Measurements from ENCODE around the gene C1QTNF12. TPM values are rescaled to one million over a fixed set of nuclear protein-coding genes. Genes with fewer than 3 reads are reported as not detected.

The C1QTNF12 gene
- total RNA-seq, 1 donor from 2014 or later: 1.2 TPM

GRCh38 chr1:1229770-1230169, 16.8 kb downstream of the C1QTNF12 start:
- DNase-seq (ENCODE audit: low read depth): no peak

- no peak for DNase-seq (ENCODE audit: low read depth)
Observed at GRCh38 chr1:1228596-1229321, 17.8 kb downstream of the C1QTNF12 start.

- DNase-seq (ENCODE audit: low read depth): no peak
Observed at GRCh38 chr1:1228187-1228586, 18.3 kb downstream of the C1QTNF12 start.

GRCh38 chr1:1227386-1227785, 19.1 kb downstream of the C1QTNF12 start:
- DNase-seq (ENCODE audit: low read depth): no peak

- DNase-seq (ENCODE audit: low read depth): no peak
Observed at GRCh38 chr1:1226566-1227362, 19.8 kb downstream of the C1QTNF12 start.

- no peak for DNase-seq (ENCODE audit: low read depth)
Observed at GRCh38 chr1:1225913-1226312, 20.6 kb downstream of the C1QTNF12 start.

- DNase-seq (ENCODE audit: low read depth): no peak
Observed at GRCh38 chr1:1225238-1225845, 21.2 kb downstream of the C1QTNF12 start.

- DNase-seq (ENCODE audit: low read depth): no peak
Observed at GRCh38 chr1:1223891-1224290, 22.6 kb downstream of the C1QTNF12 start.

- DNase-seq (ENCODE audit: low read depth): no peak
Observed at GRCh38 chr1:1223321-1223720, 23.2 kb downstream of the C1QTNF12 start.

- no peak for DNase-seq (ENCODE audit: low read depth)
Observed at GRCh38 chr1:1222575-1223225, 23.8 kb downstream of the C1QTNF12 start.

GRCh38 chr1:1221887-1222574, 24.5 kb downstream of the C1QTNF12 start:
- no peak for DNase-seq (ENCODE audit: low read depth)

GRCh38 chr1:1220197-1220596, 26.3 kb downstream of the C1QTNF12 start:
- DNase-seq (ENCODE audit: low read depth): no peak

GRCh38 chr1:1219341-1219740, 27.2 kb downstream of the C1QTNF12 start:
- DNase-seq (ENCODE audit: low read depth): no peak

- no peak for DNase-seq (ENCODE audit: low read depth)
Observed at GRCh38 chr1:1218524-1219200, 27.9 kb downstream of the C1QTNF12 start.

GRCh38 chr1:1217621-1218523, 28.6 kb downstream of the C1QTNF12 start:
- DNase-seq (ENCODE audit: low read depth): no peak

- DNase-seq (ENCODE audit: low read depth): no peak
Observed at GRCh38 chr1:1216770-1217620, 29.5 kb downstream of the C1QTNF12 start.

GRCh38 chr1:1215881-1216605, 30.5 kb downstream of the C1QTNF12 start:
- no peak for DNase-seq (ENCODE audit: low read depth)

Measured in myocyte (in vitro differentiated cells).